Mesothelial cell of epicardium (in vitro differentiated cells): ENCODE results near the gene SAA4. TPM values are rescaled to one million over a fixed set of nuclear protein-coding genes. Genes with fewer than 3 reads are reported as not detected.

Experiments used
- DNase-seq, 2 experiments: peaks; one replicate each; pipeline ENCODE4 v3.0.0; 2021; ENCODE audit warnings: low spot score in 2 of 2; ENCODE audit not compliant: unreplicated experiment in 2 of 2
- H3K27ac Mint-ChIP-seq: 2 replicates; pipeline ENCODE4 v1.8.0; 2021; ENCODE audit warnings: mixed read lengths
- H3K27me3 Mint-ChIP-seq: 2 replicates; pipeline ENCODE4 v1.8.0; 2021; ENCODE audit warnings: low read depth, mixed read lengths
- H3K36me3 Mint-ChIP-seq: 2 replicates; pipeline ENCODE4 v1.8.0; 2021; ENCODE audit warnings: mixed read lengths
- H3K4me1 Mint-ChIP-seq: 2 replicates; pipeline ENCODE4 v1.8.0; 2021; ENCODE audit warnings: mixed read lengths
- H3K4me3 Mint-ChIP-seq: 2 replicates; pipeline ENCODE4 v1.8.0; 2021; ENCODE audit warnings: mild to moderate bottlenecking, moderate library complexity, mixed read lengths
- H3K9me3 Mint-ChIP-seq: 2 replicates; pipeline ENCODE4 v1.8.0; 2021; ENCODE audit warnings: mixed read lengths
- total RNA-seq: library from RNA; stranded (reverse); gene quantifications from 3 replicates; pipeline ENCODE4 v1.2.1, GENCODE V29; 2021
- TF ChIP-seq, protein P1 (sequence below): fragments of 200-600 bp; sonication (generic); IDR thresholded peaks from one replicate; pipeline ENCODE4 v1.5.0; 2021; ENCODE audit warnings: antibody characterized with exemption; ENCODE audit not compliant: unreplicated experiment

The SAA4 gene
- total RNA-seq, 1 donor from 2014 or later, result not detected

DNA sequence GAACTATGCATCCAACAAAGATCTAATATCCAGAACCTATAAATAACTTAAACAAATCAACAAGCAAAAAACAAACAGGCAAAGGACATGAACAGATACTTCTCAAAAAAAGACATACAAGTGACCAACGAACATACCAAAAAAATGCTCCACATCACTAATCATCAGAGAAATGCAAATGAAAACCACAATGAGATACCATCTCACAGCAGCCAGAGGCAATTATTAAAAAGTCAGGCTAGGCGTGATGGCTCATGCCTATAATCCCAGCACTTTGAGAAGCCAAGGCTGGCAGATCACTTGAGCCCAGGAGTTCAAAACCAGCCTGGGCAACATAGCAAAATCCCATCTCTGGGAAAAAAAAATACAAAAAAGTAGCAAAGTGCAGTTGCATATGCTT is 10.7 kb downstream of the SAA4 start:
- H3K4me1 Mint-ChIP-seq, result no peaks in the 10 kb centered on the region
- no peak for DNase-seq
- peaks cover 16% of the 10 kb centered on the region for H3K27me3 Mint-ChIP-seq
- TF ChIP-seq, protein P1, sequence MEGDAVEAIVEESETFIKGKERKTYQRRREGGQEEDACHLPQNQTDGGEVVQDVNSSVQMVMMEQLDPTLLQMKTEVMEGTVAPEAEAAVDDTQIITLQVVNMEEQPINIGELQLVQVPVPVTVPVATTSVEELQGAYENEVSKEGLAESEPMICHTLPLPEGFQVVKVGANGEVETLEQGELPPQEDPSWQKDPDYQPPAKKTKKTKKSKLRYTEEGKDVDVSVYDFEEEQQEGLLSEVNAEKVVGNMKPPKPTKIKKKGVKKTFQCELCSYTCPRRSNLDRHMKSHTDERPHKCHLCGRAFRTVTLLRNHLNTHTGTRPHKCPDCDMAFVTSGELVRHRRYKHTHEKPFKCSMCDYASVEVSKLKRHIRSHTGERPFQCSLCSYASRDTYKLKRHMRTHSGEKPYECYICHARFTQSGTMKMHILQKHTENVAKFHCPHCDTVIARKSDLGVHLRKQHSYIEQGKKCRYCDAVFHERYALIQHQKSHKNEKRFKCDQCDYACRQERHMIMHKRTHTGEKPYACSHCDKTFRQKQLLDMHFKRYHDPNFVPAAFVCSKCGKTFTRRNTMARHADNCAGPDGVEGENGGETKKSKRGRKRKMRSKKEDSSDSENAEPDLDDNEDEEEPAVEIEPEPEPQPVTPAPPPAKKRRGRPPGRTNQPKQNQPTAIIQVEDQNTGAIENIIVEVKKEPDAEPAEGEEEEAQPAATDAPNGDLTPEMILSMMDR, result no peak
- no peak overlapping the region for H3K4me3 Mint-ChIP-seq
- no peak overlapping the region for H3K27ac Mint-ChIP-seq
- peaks cover 8% of the 10 kb centered on the region for H3K9me3 Mint-ChIP-seq
- no peaks in the 10 kb centered on the region for H3K36me3 Mint-ChIP-seq

DNA sequence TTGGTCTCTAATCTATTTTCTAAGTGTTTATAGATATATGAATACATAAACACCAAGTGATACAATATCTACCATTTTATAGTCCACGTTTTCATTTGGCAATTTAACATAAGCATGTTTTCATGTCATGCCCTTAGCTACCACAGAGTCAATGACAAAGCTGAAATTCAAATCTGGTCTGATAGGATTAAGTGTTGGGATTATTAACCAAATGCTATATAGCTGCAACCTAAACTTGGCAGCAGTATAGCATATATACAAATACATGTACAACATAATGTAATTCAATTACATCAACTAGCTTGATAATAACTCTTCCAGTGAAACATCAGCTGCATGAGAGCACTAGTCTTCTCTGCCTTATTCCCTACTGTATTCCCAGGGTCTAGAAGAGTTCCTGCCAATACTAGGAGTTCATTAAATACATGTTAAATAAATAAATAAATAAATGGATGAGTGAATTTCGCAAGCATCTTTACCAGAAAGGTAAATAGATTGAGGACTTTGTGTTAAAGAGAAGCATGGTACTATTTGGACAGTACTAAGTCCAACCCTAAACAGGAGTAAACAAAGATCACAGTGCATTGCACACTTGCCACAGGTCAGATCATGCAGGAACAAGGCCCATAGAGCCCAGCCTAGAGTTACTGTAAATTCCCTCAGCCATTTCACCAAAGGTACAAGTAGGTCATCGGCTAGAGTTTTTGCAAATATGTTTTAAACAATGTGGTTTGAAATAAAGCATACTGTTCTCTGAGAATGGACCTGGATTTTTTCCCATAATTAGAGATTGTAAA is 12.8 kb downstream of the SAA4 start:
- TF ChIP-seq, protein P1, result no peak
- Mint-ChIP-seq H3K27ac (no peak overlapping the region), H3K27me3 (peaks cover 29% of the 10 kb centered on the region), H3K4me3 (no peak overlapping the region), H3K4me1 (no peaks in the 10 kb centered on the region), H3K36me3 (no peaks in the 10 kb centered on the region), H3K9me3 (peaks cover 8% of the 10 kb centered on the region)
- no peak for DNase-seq

GRCh38 chr11:18222814-18223421 is 13.7 kb downstream of the SAA4 start:
- no peak for DNase-seq
- TF ChIP-seq, protein P1, result no peak
- peaks cover 33% of the 10 kb centered on the region for H3K27me3 Mint-ChIP-seq
- no peak overlapping the region for H3K4me3 Mint-ChIP-seq
- peaks cover 12% of the 10 kb centered on the region for H3K9me3 Mint-ChIP-seq
- no peak overlapping the region for H3K27ac Mint-ChIP-seq
- no peaks in the 10 kb centered on the region for H3K4me1 Mint-ChIP-seq
- H3K36me3 Mint-ChIP-seq, result no peaks in the 10 kb centered on the region

DNA sequence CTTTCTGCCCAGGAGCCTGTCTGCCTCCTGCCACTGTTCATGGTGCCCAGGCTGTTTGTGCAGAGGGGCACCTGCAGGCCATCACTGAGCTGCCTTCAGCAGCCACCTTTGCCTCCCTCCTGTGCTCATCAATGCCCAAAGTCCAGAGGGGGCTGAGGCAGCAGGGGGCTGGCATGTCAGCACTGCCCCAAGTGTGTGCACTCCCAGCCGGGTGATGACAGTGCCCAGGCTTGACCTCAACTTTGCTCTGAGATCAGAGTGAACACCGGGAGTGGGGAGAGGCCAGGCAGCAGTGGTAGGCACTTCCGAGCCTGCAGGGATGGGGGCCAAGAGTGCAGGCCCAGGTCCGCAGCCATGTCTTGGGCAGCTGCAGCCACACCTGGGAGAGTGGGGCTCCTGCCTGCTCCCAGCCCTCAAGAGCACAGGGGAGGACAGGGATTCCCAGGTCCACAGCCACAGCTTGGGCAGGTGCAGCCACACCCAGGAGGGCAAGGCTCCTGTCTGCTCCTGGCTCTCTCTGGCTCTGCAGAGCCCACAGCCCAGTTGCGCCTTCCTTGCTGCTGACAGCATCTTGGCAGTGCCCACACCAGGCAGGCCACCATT is 15.2 kb downstream of the SAA4 start:
- H3K4me1 Mint-ChIP-seq, result no peaks in the 10 kb centered on the region
- DNase-seq, result no peak
- peaks cover 39% of the 10 kb centered on the region for H3K27me3 Mint-ChIP-seq
- TF ChIP-seq, protein P1, result no peak
- peaks cover 12% of the 10 kb centered on the region for H3K9me3 Mint-ChIP-seq
- no peak overlapping the region for H3K27ac Mint-ChIP-seq
- H3K36me3 Mint-ChIP-seq, result no peaks in the 10 kb centered on the region
- H3K4me3 Mint-ChIP-seq, result no peak overlapping the region

DNA sequence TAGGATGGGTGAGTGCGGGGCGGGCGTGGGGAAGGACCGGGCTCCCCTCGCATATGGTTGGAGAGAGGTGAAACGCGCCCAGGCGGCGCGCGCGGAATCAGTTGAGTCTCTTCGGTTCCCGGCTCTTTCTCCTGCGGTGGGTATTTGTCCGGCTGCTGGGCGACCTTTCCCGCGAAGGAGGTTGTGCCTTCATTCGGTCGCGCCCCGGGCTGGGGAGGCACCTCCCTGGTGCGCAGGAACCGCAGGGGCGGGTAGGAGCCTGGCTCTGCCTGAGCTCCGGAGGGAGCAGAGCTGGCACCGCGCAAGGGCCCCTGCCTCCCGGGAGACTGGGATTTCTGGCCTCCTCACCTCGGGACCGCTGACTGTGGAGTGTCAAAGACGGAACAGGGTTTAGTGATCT is 27.5 kb downstream of the SAA4 start:
- Mint-ChIP-seq H3K27ac (no peak overlapping the region), H3K9me3 (no peaks in the 10 kb centered on the region), H3K4me1 (no peaks in the 10 kb centered on the region), H3K36me3 (no peaks in the 10 kb centered on the region), H3K27me3 (peaks cover 29% of the 10 kb centered on the region), H3K4me3 (no peak overlapping the region)
- DNase-seq, result no peak
- TF ChIP-seq, protein P1, result no peak
